Activated naive CD8-positive, alpha-beta T cell treated with anti-CD3 and anti-CD28 coated beads, Interleukin-2, amount 50 U/mL, for 24 hours (primary cell): ENCODE results near the gene GDI2.
"Not testable (repeated sequence)": the region's sequence is repeated elsewhere in the genome, so short reads cannot be mapped to it uniquely, and the experiment has no call there.

Experiments used
- ATAC-seq: fragments of 150-1000 bp; cut with Tn5 transposase; one replicate; pipeline ENCODE4 v1.10.0; 2021
- DNase-seq: peaks from one replicate; pipeline ENCODE4 v3.0.0; 2021
- H3K27ac Mint-ChIP-seq: one replicate; pipeline ENCODE4 v1.8.0; 2021; ENCODE audit warnings: mild to moderate bottlenecking, mixed read lengths
- H3K27me3 Mint-ChIP-seq: one replicate; pipeline ENCODE4 v1.8.0; 2021; ENCODE audit warnings: mixed read lengths
- H3K36me3 Mint-ChIP-seq: one replicate; pipeline ENCODE4 v1.8.0; 2021; ENCODE audit warnings: low read depth, mixed read lengths
- H3K4me1 Mint-ChIP-seq: one replicate; pipeline ENCODE4 v1.8.0; 2021; ENCODE audit warnings: mixed read lengths
- H3K4me3 Mint-ChIP-seq: one replicate; pipeline ENCODE4 v1.8.0; 2021; ENCODE audit warnings: mild to moderate bottlenecking, moderate library complexity, mixed read lengths
- H3K9me3 Mint-ChIP-seq: one replicate; pipeline ENCODE4 v1.8.0; 2021; ENCODE audit warnings: mixed read lengths

The GDI2 gene

DNA sequence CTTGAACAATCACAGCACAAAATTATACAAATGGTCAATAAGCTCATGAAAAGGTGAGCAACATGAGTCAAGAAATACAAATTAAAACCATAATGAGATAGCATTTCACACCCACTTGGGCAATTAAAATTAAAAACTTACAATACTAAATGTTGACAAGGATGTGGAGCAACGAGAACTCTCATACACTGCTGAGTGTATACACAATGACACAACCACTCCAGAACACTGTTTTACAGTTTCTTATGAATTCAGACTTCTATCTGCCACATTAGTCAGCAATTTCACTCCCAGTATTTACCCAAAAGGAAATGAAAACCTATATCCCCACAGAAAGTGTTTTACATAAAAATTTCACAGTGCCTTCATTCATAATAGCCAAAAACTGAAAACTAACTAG is 31.1 kb downstream of the GDI2 start:
- no peaks in the 10 kb centered on the region for H3K27me3 Mint-ChIP-seq
- peaks cover 3% of the 10 kb centered on the region for H3K9me3 Mint-ChIP-seq
- H3K4me3 Mint-ChIP-seq, result no peak overlapping the region
- ATAC-seq (no peak), DNase-seq (no peak)
- peaks cover 86% of the 10 kb centered on the region for H3K36me3 Mint-ChIP-seq
- H3K27ac Mint-ChIP-seq, result peak overlapping the region; percentile 4
- peaks cover 45% of the 10 kb centered on the region for H3K4me1 Mint-ChIP-seq

DNA sequence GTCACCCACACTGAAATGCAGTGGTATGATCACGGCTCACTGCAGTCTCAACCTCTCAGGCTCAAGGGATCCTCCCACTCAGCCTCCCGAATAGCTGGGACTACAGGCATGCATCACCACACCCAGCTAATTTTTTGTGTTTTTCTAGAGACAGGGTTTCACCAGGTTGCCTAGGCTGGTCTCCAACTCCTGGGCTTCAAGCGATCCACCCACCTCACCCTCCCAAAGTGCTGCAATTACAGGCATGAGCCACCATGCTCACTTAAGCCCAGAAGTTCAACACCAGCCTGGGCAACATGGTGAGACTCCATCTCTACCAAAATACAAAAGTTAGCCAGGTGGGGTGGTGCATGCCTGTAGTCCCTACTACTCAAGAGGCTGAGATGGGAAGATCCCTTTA is 33.5 kb downstream of the GDI2 start:
- no peaks in the 10 kb centered on the region for H3K9me3 Mint-ChIP-seq
- H3K4me1 Mint-ChIP-seq, result peaks cover 68% of the 10 kb centered on the region
- no peaks in the 10 kb centered on the region for H3K27me3 Mint-ChIP-seq
- no peak overlapping the region for H3K4me3 Mint-ChIP-seq
- no peak overlapping the region for H3K27ac Mint-ChIP-seq
- ATAC-seq (no peak), DNase-seq (no peak)
- peaks cover 80% of the 10 kb centered on the region for H3K36me3 Mint-ChIP-seq

DNA sequence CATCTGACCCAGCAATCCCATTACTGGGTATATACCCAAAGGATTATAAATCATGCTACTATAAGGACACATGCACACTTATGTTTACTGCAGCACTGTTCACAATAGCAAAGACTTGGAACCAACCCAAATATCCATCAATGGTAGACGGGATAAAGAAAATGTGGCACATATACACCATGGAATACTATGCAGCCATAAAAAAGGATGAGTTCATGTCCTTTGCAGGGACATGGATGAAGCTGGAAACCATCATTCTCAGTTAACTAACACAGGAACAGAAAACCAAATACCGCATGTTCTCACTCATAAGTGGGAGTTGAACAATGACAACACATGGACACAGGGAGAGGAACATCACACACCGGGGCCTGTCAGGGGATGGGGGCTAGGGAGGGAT is 35.5 kb downstream of the GDI2 start:
- Mint-ChIP-seq H3K27ac (peak overlapping the region; percentile 7), H3K36me3 (peaks cover 78% of the 10 kb centered on the region), H3K4me1 (peaks cover 68% of the 10 kb centered on the region)
- H3K9me3 Mint-ChIP-seq, H3K27me3 Mint-ChIP-seq, ATAC-seq, DNase-seq, H3K4me3 Mint-ChIP-seq: not testable (repeated sequence)

DNA sequence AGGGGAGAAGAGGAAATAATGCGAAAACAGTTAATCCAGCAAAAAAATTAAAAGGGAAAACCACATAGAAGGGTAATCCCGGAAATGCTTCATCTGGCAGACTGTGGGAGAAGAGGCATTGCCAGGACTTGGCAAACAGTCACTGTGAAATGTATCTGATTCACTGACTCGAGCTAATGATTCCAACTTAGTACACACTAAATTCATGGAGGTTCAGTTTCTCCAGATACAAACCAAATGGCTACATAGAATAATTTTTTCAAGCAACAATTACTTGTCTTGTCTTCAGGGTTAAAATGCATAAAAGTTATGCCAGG is 36.4 kb downstream of the GDI2 start:
- Mint-ChIP-seq H3K4me3 (no peak overlapping the region), H3K27me3 (no peaks in the 10 kb centered on the region), H3K36me3 (peaks cover 75% of the 10 kb centered on the region), H3K4me1 (peaks cover 61% of the 10 kb centered on the region), H3K27ac (peak overlapping the region; percentile 64), H3K9me3 (no peaks in the 10 kb centered on the region)
- ATAC-seq (no peak), DNase-seq (no peak)

DNA sequence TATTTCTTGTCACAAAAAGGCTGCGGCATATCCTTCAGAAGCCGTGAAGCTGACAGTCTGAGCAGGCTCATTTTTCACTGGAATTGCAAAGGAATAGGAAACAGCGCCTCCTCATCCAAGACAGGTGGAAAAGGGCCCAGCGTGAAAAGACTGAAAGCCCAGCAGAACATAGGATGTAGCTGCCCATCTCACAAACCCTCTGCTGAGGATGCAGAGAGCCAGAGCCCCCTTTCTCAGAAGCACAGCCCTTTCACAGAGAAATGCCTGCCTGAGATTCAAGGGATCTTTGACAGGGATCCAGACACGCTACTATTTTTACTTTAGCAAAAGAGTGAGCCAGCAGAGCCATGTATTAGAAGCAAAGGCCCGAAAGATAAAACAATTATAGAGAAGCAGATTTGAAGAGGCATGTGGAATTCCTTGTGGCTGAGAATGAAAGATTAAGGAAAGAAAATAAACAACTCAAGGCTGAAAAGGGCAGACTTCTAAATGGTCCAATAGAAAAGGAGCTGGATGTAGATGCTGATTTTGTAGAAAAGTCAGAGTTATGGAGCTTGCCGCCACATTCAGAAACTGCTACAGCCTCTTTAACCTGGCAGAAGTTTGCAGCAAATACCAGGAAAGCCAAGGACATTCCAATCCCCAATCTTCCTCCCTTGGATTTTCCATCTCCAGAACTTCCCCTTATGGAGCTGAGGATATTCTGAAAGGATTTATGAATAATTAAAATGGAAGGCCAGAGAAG is 36.9 kb downstream of the GDI2 start:
- peak overlapping the region; percentile 64 for H3K27ac Mint-ChIP-seq
- DNase-seq (no peak), ATAC-seq (no peak)
- H3K9me3 Mint-ChIP-seq, result no peaks in the 10 kb centered on the region
- no peak overlapping the region for H3K4me3 Mint-ChIP-seq
- H3K4me1 Mint-ChIP-seq, result peaks cover 60% of the 10 kb centered on the region
- H3K36me3 Mint-ChIP-seq, result peaks cover 78% of the 10 kb centered on the region
- no peaks in the 10 kb centered on the region for H3K27me3 Mint-ChIP-seq

DNA sequence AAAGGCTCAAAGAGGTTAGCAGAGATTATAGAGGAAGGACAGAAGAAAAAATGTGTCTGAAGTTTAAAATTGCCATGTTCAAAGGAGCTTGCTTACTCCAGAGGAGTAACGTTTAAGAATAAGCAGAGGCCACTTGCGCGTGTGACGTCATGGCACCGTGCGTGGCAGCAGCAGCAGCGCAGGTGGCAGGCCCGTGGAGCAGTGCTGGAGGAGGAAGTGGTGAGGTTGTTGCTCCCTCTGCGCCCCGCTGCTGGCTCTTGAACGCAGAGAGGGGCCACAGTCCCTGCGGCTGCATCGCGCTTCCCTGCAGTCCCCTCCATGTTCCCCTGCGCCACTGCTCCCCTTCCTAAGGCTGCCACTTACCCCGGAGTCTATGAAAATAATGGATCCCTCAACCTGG is 37.5 kb downstream of the GDI2 start:
- peak overlapping the region; percentile 12 for H3K4me3 Mint-ChIP-seq
- ATAC-seq (peak; percentile 94), DNase-seq (peak; percentile 63)
- no peaks in the 10 kb centered on the region for H3K27me3 Mint-ChIP-seq
- peaks cover 55% of the 10 kb centered on the region for H3K4me1 Mint-ChIP-seq
- peaks cover 75% of the 10 kb centered on the region for H3K36me3 Mint-ChIP-seq
- peak overlapping the region; percentile 64 for H3K27ac Mint-ChIP-seq
- no peaks in the 10 kb centered on the region for H3K9me3 Mint-ChIP-seq

DNA sequence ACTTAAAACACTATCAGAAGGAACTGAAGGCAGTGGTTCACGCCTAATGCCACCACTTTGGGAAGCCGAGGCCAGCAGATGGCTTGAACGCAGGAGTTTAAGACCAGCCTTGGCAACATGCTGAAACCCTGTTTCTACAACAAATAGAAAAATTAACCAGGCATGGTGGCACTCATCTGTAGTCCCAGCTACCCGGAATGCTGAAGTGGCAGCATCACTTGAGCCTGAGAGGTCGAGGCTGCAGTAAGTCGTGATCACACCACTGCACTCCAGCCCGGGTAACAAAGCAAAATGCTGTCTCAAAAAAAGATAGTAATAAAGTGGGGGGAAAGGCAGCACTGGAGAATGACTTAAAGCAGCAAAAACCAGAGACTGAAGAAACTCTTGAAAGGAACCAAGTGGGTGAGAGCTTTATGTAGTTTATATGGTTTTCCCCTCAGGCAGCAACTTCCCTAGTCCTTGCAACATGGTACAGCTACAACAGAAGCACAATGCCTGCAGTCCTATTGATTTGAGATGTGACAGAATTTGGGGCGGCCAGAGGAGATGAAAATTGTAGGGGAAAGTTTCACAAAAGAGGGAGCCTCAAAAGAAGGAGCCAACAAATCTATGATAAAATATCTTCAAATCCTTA is 38.1 kb downstream of the GDI2 start:
- Mint-ChIP-seq H3K9me3 (no peaks in the 10 kb centered on the region), H3K4me1 (peaks cover 51% of the 10 kb centered on the region), H3K4me3 (no peak overlapping the region), H3K27me3 (no peaks in the 10 kb centered on the region), H3K36me3 (peaks cover 75% of the 10 kb centered on the region), H3K27ac (peak overlapping the region; percentile 64)
- DNase-seq (no peak), ATAC-seq (no peak)

DNA sequence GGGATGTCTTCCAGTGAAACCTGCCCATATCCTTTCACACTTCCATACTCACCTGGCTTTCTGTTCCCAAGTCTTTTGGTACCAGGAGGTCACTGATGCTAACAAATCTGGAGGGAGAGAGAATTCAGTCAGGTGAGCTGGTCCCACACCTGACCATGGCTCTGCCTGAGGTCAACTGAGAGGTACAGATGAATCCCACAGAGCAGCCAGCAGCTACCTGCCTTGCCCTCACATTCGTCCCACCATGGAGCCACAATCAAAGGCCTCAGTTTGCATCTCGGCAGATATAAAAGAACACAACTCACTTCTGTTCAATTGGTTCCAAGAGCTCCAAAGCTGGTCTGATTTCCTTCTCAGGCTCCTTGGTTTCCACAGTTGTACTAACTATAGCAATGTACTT is 47.0 kb downstream of the GDI2 start:
- H3K9me3 Mint-ChIP-seq, result no peaks in the 10 kb centered on the region
- peaks cover 10% of the 10 kb centered on the region for H3K4me1 Mint-ChIP-seq
- H3K36me3 Mint-ChIP-seq, result peaks cover 67% of the 10 kb centered on the region
- H3K4me3 Mint-ChIP-seq, result no peak overlapping the region
- peak overlapping the region; percentile 46 for H3K27ac Mint-ChIP-seq
- ATAC-seq (no peak), DNase-seq (no peak)
- H3K27me3 Mint-ChIP-seq, result no peaks in the 10 kb centered on the region

DNA sequence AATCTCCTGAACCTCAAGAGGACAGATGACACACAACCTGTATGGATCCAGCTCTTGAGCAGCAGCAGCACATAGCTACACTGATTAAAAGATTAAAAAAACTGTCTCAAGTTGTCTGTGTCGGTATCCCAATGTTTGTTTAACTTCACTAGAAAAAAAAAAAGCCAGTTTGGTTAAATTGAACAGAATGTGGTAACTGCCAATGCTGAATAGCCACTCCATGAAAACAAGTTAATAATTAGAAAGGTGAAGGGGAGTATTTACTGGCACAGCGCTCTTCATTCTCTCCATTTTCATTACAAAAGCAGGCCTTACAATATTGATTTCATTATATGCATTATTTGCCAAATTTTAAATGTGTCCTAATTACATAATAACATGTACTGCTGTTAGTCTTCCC is 47.6 kb downstream of the GDI2 start:
- ATAC-seq, result no peak
- no peaks in the 10 kb centered on the region for H3K9me3 Mint-ChIP-seq
- H3K4me1 Mint-ChIP-seq, result peaks cover 10% of the 10 kb centered on the region
- no peak overlapping the region for H3K4me3 Mint-ChIP-seq
- no peak for DNase-seq
- peak overlapping the region; percentile 46 for H3K27ac Mint-ChIP-seq
- H3K36me3 Mint-ChIP-seq, result peaks cover 71% of the 10 kb centered on the region
- no peaks in the 10 kb centered on the region for H3K27me3 Mint-ChIP-seq

DNA sequence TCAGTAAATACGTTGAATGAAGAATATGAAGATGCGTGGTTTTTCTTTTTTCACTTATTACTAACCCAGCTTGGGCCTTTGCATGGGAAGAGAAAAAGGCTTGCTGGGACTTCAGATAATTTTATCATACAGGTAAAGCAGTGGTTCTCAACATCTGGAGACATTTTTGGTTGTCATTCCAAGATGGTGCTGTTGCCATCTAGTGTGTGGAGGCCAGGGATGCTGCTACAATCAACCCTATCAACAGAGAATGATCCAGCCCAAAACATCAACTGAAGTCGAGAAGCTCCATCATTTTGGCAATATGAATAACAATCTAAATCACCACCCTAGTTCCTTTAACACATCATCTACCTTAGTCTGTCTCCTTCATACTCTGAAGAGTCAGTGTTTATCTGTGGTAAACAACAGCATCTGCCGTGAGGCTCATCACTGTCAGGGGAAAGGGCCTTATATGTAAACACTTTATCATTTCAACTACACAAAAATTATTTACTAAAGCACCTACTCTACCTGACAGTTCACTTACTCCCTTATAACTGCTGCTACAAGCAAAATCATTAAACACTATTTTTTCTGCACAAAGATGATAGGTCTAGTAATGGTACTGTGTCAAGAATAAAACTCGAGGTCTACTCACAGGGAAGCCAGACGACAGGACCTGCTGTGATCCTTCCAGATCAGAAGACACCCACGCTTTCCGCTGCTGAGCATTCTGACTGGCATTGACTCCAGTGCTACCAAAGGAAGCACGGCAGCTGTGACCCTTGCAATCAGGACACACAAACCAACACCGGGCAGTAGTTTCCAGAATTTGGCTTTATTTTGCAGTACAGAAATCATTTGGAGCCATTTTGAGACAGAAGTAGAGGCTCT is 48.6 kb downstream of the GDI2 start:
- Mint-ChIP-seq H3K27ac (peak overlapping the region; percentile 53), H3K27me3 (no peaks in the 10 kb centered on the region), H3K4me1 (peaks cover 10% of the 10 kb centered on the region), H3K4me3 (no peak overlapping the region), H3K36me3 (peaks cover 71% of the 10 kb centered on the region), H3K9me3 (no peaks in the 10 kb centered on the region)
- DNase-seq (no peak), ATAC-seq (no peak)

DNA sequence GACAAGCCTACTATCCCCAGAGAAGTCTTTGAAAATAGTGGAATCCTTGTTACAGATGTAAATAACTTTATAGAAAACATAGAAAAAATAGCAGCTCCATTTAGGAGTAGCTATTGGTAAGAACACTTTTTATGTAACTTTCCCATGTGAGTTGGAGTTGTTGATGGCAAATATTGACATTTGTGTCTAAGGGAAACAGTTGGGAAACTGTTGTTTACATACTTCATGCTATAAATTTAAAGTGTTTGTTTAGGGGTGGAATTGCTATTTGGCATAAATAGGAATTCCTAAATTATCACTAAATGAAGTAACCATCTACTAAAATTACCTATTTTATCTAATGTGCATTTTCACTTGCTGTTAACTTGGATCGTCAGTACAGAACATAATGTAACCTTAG is 50.7 kb downstream of the GDI2 start:
- peaks cover 72% of the 10 kb centered on the region for H3K36me3 Mint-ChIP-seq
- H3K27ac Mint-ChIP-seq, result no peak overlapping the region
- no peaks in the 10 kb centered on the region for H3K27me3 Mint-ChIP-seq
- H3K4me1 Mint-ChIP-seq, result peaks cover 10% of the 10 kb centered on the region
- H3K4me3 Mint-ChIP-seq, result no peak overlapping the region
- no peak for ATAC-seq
- DNase-seq, result no peak
- H3K9me3 Mint-ChIP-seq, result no peaks in the 10 kb centered on the region

DNA sequence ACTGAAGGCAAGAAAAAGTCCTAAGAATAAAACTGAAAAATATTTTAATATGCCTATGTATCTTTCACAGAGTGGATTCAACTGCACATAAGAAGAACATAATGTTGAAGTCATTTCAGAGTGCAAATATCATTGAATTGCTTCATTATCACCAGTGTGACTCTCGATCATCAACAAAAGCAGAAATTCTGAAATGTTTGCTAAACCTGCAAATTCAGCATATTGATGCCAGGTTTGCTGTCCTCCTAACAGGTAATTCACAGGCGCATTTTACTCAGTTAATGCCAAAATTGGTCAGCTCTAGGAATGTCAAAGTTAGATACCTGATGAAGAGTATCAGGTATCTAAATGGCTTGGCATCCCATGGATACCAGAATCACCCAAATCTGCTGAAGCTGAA is 52.0 kb downstream of the GDI2 start:
- ATAC-seq (no peak), DNase-seq (no peak)
- Mint-ChIP-seq H3K27ac (peak overlapping the region; percentile 14), H3K36me3 (peaks cover 71% of the 10 kb centered on the region), H3K9me3 (no peaks in the 10 kb centered on the region), H3K4me3 (no peak overlapping the region), H3K27me3 (no peaks in the 10 kb centered on the region), H3K4me1 (peaks cover 10% of the 10 kb centered on the region)

DNA sequence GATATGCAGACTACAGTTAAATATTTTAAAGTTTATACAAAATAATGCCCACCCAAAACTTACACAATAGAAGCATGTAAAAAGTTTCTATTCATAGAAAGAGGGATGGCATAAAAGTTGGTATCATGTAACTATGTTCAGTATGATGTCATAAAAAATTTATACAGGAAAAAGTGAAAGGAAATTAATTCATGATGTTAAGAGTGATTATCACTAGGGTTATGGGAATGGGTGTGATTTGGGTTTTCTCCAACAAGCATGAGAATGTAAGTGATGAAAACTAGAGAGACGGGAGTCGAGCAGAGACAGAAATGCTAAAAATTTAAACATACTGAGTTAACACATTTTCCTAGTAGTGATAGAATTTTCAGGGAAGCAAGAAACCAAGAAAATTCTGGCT is 52.7 kb downstream of the GDI2 start:
- DNase-seq (no peak), ATAC-seq (no peak)
- Mint-ChIP-seq H3K27ac (peak overlapping the region; percentile 14), H3K4me1 (peaks cover 4% of the 10 kb centered on the region), H3K27me3 (no peaks in the 10 kb centered on the region), H3K36me3 (peaks cover 64% of the 10 kb centered on the region), H3K9me3 (no peaks in the 10 kb centered on the region), H3K4me3 (no peak overlapping the region)

DNA sequence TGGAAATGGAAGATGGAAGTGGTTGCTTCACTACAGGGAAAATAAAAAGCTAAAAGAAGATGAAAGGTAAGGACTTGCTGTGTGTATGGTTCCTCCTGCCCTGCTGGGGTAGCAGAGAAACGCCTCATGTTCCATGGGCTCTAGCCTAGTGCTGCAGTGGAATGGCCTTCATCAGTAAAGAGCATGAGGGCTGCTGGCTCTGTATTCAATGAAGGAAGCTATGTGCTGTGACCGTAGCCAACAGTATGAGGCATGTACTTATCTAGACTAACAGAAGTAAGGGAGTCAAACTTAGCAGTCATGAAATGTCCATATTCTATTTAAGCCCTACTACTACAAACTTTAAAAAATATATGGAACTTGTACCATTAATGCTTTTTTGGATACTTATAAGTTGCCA is 54.3 kb downstream of the GDI2 start:
- Mint-ChIP-seq H3K27me3 (no peaks in the 10 kb centered on the region), H3K4me3 (no peak overlapping the region), H3K36me3 (peaks cover 50% of the 10 kb centered on the region), H3K27ac (peak overlapping the region; percentile 51), H3K9me3 (no peaks in the 10 kb centered on the region), H3K4me1 (no peaks in the 10 kb centered on the region)
- no peak for ATAC-seq
- DNase-seq, result no peak
